ENCODE results near the gene GNPNAT1.

The GNPNAT1 gene

DNA sequence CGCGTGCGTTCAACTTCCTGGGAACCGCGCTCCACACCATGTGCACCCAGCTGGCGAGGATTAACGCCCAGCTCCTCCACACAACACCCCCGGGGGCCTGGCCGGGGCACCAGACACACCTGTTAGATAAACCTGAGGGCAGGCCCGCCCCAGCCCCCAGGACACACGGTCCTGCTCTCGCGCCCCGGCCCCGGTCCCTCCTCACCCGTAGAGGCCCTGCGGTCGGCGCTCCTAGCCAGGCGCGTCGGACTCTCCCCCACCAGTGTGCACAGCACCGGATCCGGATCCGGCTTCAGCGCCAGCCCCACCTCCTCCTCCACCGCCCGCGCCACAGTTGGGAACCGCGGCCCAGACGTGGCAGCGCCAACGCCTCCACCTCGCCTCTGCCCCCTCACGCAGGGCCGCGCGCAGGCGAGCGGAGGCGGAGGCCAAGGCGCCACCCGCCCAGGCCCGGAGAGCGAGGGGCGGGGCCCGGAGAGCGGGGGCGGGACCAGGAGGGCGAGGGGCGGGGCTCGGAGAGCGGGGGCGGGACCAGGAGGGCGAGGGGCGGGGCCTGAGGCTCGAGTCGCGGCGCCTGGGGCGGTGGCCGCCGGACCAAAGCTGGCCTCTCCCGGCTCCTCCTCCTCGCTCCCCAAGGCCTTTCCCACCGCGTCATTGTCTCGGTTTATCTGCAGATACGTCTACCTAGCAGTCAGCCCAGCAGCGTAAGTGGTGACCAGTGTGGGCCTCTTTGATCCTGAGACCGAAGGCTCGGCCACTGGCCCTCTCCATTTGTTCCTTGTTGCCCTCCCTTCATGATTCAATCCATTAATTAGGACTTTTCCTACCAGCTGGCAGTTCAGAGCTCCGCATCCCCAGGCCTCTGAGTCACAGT is at the start of gene GNPNAT1:
GNPNAT1 (minus strand) TSS at position 385 of the 874 bp plus-strand sequence. CDS start 6,957 bp downstream, outside the sequence.
- DNase-seq (ENCODE audit: low spot score) (peak; percentile 100), FAIRE-seq (peak; percentile 93)

DNA sequence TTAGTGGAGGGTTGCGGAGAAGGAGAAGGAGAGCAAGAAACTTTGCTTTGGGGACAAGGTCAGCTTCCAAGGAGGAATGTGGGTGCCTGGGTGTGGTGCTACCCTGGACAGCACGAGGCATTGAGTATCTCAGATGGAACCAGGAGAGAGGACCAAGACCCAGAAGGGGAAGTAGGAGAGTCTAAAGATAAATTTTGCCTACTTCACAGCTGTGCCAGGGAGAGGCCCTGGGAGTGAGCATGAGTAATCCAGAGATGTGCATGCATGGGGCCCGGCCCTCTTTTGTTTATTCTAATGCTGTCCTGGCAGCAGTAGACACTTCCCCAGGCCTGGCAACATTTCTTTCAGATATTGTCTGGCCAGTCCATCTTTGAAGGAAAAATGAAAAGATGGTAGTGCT is 49.5 kb upstream of the GNPNAT1 start:
- DNase-seq (ENCODE audit: low spot score) (peak; percentile 53), FAIRE-seq (no peak)

DNA sequence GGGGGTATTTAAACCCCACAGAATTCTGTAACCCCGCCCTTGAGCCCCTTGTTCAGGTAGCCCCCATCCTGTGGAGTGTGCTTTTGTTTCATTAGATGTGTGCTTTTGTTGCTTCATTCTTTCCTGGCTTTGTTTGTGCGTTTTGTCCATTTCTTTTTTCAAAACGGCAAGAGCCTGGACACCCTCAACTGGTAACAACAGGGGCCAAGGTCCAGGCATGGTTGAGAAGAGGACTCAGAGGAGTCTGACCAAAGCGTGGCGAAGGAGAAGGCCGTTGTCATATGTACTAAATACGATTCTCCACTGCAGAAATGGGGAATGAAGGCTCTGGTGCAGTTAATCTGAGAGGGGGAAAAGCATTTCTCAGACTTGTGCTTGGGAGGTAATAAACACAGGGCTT is 46.0 kb upstream of the GNPNAT1 start:
- peak; percentile 9 for FAIRE-seq
- DNase-seq (ENCODE audit: low spot score): no peak

DNA sequence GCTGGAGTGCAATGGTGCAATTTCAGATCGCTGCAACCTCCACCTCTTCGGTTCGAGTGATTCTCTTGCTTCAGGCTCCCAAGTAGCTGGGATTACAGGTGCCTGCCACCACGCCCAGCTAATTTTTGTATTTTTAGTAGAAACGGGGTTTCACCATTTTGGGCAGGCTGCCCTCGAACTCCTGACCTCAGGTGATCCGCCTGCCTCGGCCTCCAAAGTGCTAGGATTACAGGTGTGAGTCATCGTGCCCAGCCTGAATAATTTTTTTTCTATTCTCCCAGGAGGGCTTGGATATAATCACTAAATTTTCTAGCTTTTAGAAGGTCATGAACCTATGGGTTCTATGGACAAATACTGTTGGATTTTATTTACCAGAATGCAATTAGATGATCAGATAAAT is 44.7 kb upstream of the GNPNAT1 start:
- DNase-seq (ENCODE audit: low spot score) (no peak), FAIRE-seq (no peak)

DNA sequence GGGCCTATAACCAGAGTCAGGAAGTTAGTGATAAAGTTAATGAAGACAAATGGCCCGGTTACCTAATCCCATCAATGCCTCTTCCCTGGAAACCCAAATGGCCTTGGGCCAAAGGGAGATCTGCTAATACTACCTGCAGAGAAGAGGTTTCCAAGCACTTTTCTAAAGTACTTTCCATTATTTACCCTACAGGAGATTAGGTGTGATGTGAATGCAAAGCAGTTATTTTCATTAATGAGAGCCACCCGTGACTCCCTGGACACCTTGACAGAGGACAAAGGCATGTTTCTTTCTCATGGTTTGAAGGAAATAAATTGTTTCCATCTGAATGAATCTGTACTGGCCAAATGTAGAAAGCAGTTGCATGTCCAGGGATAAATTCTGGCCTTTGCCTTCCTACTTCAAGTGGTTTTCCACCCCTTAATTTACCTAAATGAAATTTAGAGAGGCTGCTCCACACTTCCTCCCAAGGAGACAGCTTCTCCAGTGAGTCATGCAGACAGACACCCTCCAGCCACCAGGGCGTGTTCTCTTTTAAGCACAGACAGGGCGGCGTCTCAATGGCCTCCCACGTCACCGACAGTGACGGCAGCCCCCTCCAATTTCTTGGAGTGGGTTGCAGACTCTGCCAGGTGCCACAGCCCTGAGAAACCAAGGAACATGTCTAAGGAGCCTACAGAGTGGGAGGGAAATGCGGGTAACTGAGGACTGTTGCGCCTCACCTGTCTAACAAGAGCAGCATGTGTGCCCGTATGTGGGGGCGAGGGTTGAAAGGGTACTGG is 43.9 kb upstream of the GNPNAT1 start:
- DNase-seq (ENCODE audit: low spot score) (peak; percentile 93), FAIRE-seq (peak; percentile 88)

DNA sequence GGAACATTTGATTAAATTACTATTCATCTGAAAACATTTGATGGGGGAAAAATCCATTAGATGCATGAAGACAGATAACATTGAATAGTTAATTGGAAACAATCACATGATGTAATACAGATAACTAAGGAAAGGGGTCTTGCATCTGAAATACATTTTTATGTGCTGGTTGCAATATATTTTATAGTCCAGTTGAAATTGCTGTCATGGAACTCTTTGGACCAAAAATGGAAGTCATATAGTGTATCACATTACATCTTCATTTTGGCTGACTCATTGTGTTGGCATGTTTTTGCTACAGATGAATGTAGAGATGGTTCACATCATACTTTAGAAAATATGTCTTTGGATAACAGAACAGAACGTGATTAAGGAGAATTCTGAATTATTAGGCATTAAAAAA is 43.0 kb upstream of the GNPNAT1 start:
- DNase-seq (ENCODE audit: low spot score) (peak; percentile 56), FAIRE-seq (peak; percentile 74)

DNA sequence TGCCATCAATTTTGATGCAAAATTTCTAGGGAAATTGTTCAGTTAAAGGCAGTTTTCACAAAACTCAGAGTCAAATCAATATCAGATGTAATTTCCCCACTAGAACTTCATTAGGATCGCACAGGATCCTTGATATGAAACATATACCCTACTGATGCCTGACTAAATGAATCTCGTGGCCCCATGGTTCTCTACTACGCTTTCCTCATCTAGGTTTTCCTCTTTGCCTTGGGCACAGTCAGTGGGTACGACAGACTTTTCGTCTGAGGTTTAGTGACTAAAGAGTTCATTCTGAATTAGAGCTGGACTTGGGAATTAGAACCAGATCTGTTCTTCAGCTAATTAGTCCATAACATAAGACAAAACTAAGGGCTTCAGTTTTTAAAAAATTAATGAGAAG is 42.5 kb upstream of the GNPNAT1 start:
- DNase-seq (ENCODE audit: low spot score) (no peak), FAIRE-seq (no peak)

DNA sequence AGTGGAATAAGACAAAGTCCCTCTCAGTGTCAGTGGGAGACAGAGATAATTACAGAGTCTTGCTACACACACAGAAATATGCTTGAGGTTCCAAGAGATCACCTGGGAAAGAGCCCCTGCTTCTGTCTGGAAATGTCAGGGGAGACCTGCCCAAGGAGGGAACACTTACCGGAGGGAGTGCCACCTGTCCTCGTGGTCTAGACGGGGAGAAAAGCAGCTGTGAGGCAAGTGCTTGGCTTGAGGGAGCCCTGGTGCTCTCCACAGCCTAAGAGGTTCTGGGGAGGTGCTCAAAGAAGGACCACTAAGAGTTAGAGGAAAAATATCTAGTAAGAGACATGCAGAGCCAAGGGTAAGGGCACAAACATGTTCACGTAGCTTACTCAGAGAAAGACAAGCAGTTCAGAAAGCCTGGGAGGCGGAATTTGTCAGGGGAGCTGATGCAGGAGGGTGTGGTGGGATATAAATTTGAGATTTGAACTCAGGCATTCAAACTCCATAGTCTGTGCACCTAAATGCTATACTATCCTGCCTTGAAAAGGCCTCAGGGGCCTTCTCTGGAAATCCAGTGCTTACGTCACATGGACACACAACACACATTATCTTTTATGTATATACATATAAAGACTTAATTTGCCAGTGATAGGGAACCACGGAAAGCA is 38.2 kb upstream of the GNPNAT1 start:
- DNase-seq (ENCODE audit: low spot score) (no peak), FAIRE-seq (no peak)

DNA sequence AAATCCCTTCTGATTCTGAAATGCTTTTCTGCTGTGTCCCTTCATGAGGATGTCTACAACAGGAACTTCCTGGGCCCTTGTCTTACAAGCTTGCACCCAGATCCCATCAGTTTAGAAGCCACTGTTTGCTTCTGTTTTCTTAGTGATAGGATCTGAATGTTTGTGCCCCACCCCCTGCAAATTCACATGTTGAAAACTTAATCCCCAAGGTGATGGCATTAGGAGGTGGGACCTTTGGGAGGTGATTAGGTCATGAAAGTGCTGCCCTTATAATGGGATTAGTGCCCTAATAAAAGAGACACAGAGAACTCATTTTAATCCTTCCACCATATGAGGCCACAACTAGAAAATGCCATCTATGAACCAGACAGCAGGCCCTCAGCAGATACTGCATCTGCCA is 36.0 kb upstream of the GNPNAT1 start:
- FAIRE-seq: no peak
- no peak for DNase-seq (ENCODE audit: low spot score)

DNA sequence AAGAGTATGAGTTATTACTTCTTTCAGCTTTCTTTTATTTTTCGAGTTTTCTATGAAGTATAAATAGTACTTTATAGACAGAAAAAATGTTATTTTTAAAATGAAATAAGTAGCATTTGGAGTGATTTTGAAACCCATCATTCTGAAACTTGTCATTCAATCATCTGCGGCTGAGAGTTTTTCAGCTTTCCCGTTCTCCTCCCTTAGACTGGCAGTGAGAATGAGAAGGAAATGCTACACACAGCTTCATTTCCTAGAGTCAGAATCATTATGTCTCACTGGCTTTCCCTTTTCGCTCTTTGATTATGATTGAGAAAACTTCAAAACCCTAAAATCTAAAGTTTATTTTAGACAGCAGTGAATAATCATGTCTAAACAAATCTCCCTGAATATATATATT is 33.7 kb upstream of the GNPNAT1 start:
- FAIRE-seq (no peak), DNase-seq (ENCODE audit: low spot score) (no peak)

DNA sequence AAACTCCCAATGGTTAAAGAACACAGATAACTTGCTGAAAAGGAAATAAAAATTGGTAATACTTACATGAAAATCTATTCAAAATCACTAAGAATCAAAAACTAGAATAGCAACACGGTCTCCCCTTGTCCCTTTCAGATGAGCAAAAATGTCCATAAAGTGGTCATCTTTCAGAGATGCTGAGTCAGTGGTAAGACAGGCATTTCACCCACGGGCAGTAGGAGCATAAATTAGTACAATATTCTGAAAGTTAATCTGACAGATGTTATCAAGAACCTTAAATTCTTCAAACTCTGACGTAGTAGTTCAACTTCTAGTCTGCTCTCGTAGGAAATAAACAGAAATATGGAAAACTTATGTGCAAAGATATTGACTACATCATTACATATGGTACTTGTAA is 33.1 kb upstream of the GNPNAT1 start:
- FAIRE-seq (no peak), DNase-seq (ENCODE audit: low spot score) (no peak)

DNA sequence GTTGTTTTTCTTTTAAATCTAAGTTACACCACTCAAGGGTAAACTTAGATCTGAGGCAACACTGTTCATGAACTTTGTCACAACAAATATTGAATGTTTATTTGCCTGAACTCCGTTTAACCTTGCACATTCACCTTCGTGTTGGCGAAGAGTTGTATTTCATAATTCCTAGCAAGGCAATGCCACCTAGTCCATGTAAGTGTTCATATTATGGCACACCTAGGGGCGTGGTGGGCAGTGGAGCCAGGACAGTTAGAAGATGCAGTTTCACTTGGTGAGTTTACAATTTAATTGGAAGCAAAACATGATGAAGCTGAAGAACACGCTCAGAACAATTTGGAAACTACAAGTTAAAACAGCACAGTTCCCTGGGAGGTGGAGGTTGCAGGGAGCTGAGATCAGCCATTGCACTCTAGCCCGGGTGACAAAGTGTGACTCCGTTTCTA is 30.4 kb upstream of the GNPNAT1 start:
- FAIRE-seq: peak; percentile 73
- no peak for DNase-seq (ENCODE audit: low spot score)

DNA sequence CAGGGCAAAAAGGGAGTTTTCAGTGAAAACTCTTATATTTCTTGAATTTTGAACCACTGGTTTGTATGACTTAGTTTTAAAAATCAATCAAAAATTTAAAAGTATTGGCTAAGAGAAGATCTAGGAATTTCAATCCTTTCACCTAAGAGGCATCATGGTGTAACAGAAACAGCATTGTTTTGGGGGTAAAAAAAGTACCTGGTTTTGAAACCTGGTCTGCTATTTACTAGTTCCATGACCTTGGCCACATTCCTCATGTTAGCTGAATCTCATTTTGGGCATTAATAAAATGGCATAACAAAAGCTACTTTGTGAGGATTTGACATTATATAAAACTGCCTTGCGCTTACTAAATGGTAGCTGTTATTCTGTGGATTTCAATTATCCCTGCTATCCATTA is 16.7 kb upstream of the GNPNAT1 start:
- no peak for DNase-seq (ENCODE audit: low spot score)
- FAIRE-seq: no peak

DNA sequence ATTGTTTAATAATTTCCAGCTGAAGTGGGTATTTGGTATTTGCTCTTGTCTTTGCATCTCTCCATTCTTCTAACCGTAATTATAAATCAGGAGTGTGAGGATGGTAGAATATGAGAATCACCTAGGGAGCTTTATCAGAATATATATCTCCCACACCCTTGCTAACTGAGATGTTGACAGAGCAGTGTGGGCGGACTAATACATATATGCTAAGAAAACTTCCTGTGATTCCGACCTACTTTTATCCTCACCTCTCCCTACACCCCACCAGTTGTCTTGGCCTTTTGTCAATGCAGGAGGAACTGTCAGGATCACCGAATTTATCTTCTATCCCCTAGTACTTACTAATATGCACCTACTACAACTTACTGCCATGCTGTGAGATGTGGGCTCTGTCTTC is 14.7 kb upstream of the GNPNAT1 start:
- DNase-seq (ENCODE audit: low spot score): no peak

DNA sequence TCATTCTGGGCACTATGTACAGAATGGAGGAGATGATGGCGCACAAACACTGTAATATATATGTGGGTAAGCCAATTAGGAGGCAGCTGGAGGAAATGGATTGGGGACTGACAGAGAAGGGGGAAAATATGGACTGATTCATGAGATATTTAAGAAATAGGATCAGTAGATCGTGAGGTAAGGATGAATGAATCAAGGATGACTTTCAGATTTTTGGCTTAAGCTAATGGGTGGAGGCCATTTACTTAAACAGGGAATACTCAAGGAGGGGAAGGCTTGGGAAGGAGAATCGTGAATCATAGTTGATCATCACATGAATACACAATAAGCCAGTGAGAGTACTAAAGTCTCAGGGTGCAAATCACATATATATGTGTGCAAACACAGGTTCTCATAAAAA is 11.2 kb upstream of the GNPNAT1 start:
- DNase-seq (ENCODE audit: low spot score): no peak
- peak; percentile 62 for FAIRE-seq

More for the DNA sequence above, 14.7 kb upstream of the GNPNAT1 start:
- FAIRE-seq: no peak

DNA sequence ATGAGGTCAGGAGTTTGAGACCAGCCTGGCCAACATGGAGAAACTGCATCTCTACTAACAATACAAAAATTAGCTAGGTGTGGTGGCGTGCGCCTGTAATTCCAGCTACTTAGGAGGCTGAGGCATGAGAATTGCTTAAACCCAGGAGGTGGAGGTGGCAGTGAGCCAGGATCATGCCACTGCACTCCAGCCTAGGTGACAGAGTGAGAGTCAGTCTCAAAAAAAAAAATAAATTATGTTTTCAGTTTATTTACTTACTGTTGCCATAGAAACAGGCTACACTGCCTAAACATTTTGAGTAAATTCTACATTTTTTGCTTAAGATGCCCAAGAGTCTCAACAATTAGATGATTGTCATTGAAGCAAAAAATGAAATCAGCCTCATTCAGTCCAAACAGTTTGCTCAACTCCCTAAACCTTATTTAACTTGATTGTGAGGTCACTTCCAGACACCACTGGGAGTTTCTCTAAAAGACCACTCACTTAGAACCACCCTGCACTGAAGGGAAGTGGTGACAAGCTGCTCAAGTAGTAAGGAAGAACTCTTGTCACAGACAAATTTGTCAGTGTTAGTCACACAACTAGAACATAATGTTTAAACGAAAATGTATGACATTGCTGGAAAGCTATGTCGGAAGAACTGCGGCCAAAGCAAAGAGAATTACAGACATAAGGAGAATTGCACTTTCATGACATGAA is 9.8 kb upstream of the GNPNAT1 start:
- FAIRE-seq: peak; percentile 52
- DNase-seq (ENCODE audit: low spot score): no peak

DNA sequence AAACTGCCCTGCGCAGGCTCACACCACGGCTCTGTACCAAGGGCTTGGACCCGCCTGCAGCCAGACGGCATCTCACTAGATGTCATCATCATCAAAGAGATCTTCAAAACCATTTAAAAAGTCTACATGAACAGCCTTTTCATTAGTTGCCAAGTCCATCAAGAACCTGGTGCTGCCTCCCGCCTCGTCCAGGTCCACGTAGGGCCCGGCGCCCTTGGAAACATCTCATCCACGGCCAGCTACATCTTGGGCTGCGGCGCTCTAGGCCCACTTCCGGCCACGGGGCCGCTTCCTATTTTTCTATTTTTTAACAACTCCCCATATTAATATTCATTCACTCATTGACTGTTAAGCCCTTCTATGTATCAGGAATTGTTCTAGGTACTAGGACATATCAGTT is 7.4 kb upstream of the GNPNAT1 start:
- DNase-seq (ENCODE audit: low spot score) (no peak), FAIRE-seq (no peak)

DNA sequence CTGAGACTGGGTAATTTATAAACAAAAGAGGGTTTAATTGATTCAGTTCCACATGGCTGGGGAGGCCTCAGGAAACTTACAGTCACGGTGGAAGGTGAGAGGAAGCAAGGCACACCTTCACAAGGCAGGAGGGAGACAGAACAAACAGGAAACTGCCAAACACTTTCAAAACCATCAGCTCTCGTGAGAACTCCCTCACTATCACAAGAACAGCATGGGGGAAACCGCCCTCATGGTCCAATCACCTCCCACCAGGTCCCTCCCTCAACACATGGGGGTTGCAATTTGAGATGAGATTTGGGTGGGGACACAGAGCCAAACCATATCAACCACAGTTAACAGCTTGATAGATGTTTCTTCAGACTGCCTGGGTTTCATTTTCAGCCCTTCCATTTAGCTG is 6.2 kb upstream of the GNPNAT1 start:
- no peak for DNase-seq (ENCODE audit: low spot score)
- FAIRE-seq: no peak

DNA sequence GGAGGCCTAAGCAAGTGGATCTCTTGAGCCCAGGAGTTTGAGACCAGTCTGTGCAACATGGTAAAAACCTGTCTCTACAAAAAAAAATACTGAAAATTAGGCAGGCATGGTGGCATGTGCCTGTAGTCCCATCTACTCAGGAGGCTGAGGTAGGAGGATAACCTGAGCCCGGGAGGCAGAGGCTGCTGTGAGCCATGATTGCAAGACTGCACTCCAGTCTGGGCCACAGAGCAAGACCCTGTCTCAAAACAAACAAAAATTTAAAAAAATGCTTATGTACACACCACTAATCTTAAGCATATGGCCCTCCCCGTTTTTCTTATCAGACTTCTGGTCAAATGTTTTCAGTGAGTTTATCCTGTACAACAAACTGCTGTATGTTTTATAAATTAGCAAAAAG is 1.7 kb upstream of the GNPNAT1 start:
- FAIRE-seq (no peak), DNase-seq (ENCODE audit: low spot score) (no peak)

DNA sequence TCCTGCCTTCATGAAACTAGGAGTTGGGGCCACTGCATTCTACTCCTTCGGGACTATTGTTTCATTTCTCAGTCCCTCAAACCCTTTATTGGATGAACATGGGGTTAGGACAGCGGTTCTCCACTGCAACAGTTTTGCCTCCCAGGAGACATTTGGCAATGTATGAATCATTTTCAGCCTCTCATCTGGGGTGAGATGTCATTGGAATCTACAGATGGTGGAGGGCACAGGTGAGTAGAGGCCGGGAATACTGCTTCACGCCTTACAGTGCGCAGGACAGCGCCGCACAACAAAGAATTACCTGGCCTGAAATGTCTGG is 649 bp upstream of the GNPNAT1 start:
- no peak for FAIRE-seq
- DNase-seq (ENCODE audit: low spot score): no peak

DNA sequence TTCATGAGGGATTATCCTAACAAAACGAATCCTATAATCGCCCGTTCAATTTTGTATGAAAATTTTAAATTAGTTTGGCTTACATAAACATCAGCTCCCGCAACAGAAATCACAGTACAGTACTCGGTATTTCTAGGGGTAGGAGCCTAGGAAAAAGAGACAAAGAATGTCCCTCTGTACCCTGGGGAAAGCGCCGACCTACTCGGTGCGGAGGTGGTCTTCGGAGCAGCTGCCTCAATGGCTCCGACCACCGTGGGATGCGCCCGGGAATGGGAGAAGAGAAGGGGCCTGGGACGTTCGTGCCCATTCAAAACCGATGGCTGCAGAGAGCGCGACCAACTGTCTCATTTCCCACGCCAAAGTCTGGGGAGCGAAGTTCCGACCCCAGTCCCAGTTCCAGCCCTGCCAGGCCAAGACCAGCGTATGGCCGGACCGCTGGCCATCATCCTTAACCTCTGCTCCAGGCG is 618 bp downstream of the GNPNAT1 start:
- DNase-seq (ENCODE audit: low spot score) (no peak), FAIRE-seq (no peak)
